ENCODE results near the gene PBXIP1.
"Not testable (repeated sequence)": the region's sequence is repeated elsewhere in the genome, so short reads cannot be mapped to it uniquely, and the experiment has no call there.

The PBXIP1 gene

DNA sequence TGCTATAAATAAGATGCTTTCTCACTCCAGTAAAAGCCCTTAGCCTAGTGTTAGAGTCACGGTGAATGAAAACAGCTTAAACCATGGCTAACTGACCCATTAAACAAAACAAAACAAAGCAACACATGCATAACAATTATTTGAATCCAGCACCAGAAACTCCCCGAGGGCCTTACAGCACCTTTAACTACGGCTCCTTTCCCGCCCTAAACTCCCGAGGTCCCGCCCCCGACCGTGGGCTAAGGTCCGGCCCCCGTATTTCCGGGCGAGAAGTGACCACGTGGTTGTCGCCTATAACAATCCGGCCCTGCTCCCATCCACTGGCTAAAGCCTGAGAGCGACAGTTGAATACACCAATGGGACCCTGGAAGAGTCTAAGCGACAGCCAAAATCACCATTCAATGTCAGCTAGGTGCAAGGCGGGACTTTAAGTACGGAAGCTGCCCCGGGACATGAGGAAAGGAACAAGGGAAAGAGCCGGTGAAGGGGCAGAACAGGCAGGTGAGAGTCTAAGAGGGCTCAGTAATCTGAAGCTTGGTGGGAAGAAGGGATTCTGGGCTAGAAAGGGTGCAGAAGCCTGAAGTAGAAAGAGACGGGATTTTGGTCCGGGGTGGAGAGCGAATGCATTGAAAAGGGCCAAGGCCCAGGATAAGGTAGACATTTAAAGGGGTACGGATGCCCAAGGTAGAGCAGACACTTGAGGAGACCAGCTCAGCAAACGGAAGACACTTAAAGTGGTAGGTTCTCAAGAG lies 27.2 kb upstream of the PBXIP1 start, which contains the start of gene FLAD1:
FLAD1 (plus strand) TSS at position 448 of the 752 bp plus-strand sequence. CDS start 351 bp downstream, outside the sequence.
- peak within 1 kb of the TSS; percentile 70 to 72 for H3K4me3 ChIP-seq (ENCODE audit: low read depth in 1 of 2, low read length in 1 of 2)
- no peaks in the 10 kb centered on the region for H3K27me3 ChIP-seq
- H3K4me1 ChIP-seq (ENCODE audit: control insufficient read depth in 1 of 2, insufficient read depth in 1 of 2, low read depth in 1 of 2, low read length in 1 of 2) = peaks cover 18 to 24% of the 10 kb centered on the region in 2 experiments
- TF ChIP-seq, protein P1, sequence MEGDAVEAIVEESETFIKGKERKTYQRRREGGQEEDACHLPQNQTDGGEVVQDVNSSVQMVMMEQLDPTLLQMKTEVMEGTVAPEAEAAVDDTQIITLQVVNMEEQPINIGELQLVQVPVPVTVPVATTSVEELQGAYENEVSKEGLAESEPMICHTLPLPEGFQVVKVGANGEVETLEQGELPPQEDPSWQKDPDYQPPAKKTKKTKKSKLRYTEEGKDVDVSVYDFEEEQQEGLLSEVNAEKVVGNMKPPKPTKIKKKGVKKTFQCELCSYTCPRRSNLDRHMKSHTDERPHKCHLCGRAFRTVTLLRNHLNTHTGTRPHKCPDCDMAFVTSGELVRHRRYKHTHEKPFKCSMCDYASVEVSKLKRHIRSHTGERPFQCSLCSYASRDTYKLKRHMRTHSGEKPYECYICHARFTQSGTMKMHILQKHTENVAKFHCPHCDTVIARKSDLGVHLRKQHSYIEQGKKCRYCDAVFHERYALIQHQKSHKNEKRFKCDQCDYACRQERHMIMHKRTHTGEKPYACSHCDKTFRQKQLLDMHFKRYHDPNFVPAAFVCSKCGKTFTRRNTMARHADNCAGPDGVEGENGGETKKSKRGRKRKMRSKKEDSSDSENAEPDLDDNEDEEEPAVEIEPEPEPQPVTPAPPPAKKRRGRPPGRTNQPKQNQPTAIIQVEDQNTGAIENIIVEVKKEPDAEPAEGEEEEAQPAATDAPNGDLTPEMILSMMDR (IDR thresholded peaks at IDR 0.05) = peak; percentile 20
- no peaks in the 10 kb centered on the region for H3K9me3 ChIP-seq
- peaks cover 3% of the 10 kb centered on the region for H3K36me3 ChIP-seq
- H3K27ac ChIP-seq = peak within 1 kb of the TSS; percentile 70

GRCh38 chr1:154982341-154982740 lies 26.4 kb upstream of the PBXIP1 start:
- peak overlapping the region; percentile 70 to 72 for H3K4me3 ChIP-seq (ENCODE audit: low read depth in 1 of 2, low read length in 1 of 2)
- TF ChIP-seq, protein P1 (IDR thresholded peaks at IDR 0.05) = no peak
- H3K36me3 ChIP-seq = no peaks in the 10 kb centered on the region
- H3K4me1 ChIP-seq (ENCODE audit: control insufficient read depth in 1 of 2, insufficient read depth in 1 of 2, low read depth in 1 of 2, low read length in 1 of 2) = peaks cover 18 to 20% of the 10 kb centered on the region in 2 experiments
- peak overlapping the region; percentile 70 for H3K27ac ChIP-seq
- H3K9me3 ChIP-seq = no peaks in the 10 kb centered on the region
- H3K27me3 ChIP-seq = no peaks in the 10 kb centered on the region

GRCh38 chr1:154978360-154978759 lies 22.5 kb upstream of the PBXIP1 start:
- TF ChIP-seq, protein P1 (IDR thresholded peaks at IDR 0.05) = no peak
- H3K4me3 ChIP-seq (ENCODE audit: low read depth in 1 of 2, low read length in 1 of 2) = no peak overlapping the region
- no peaks in the 10 kb centered on the region for H3K27me3 ChIP-seq
- no peaks in the 10 kb centered on the region for H3K9me3 ChIP-seq
- peaks cover 39 to 40% of the 10 kb centered on the region in 2 experiments for H3K4me1 ChIP-seq (ENCODE audit: control insufficient read depth in 1 of 2, insufficient read depth in 1 of 2, low read depth in 1 of 2, low read length in 1 of 2)
- no peak overlapping the region for H3K27ac ChIP-seq
- no peaks in the 10 kb centered on the region for H3K36me3 ChIP-seq

DNA sequence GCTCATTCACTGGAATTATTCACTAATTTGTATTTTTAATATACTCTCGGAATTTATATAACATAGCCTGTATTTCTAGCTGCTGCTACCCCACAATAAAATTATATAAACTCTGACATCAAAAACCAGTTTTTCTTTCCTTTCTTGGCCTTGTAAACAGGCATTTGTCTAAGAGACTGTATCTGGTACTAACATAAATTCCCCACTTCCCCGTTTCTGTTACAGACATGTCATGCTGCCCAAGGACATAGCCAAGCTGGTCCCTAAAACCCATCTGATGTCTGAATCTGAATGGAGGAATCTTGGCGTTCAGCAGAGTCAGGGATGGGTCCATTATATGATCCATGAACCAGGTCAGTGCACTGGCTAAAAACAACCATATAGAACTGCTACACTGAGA lies 21.9 kb upstream of the PBXIP1 start:
- not testable (repeated sequence) for H3K36me3 ChIP-seq; H3K27ac ChIP-seq; H3K27me3 ChIP-seq; H3K4me3 ChIP-seq (ENCODE audit: low read depth in 1 of 2, low read length in 1 of 2); H3K9me3 ChIP-seq
- H3K4me1 ChIP-seq (ENCODE audit: control insufficient read depth in 1 of 2, insufficient read depth in 1 of 2, low read depth in 1 of 2, low read length in 1 of 2) = peaks cover 41 to 42% of the 10 kb centered on the region in 2 experiments

- Histone ChIP-seq H3K4me3 (ENCODE audit: low read depth in 1 of 2, low read length in 1 of 2) (peak overlapping the region; percentile 75 to 94), H3K27ac (peak overlapping the region; percentile 98), H3K9me3 (no peaks in the 10 kb centered on the region), H3K36me3 (no peaks in the 10 kb centered on the region), H3K4me1 (ENCODE audit: control insufficient read depth in 1 of 2, insufficient read depth in 1 of 2, low read depth in 1 of 2, low read length in 1 of 2) (peaks cover 55% of the 10 kb centered on the region in 2 experiments), H3K27me3 (no peaks in the 10 kb centered on the region)
- TF ChIP-seq, protein P1 (IDR thresholded peaks at IDR 0.05) = no peak
These were observed 19.6 kb upstream of the PBXIP1 start for GRCh38 chr1:154975409-154976059.
